Cardiac septum (tissue), 1 donor: Measurements from ENCODE around the gene AAK1. TPM values are rescaled to one million over a fixed set of nuclear protein-coding genes. Genes with fewer than 3 reads are reported as not detected.
"Not testable (repeated sequence)": the region's sequence is repeated elsewhere in the genome, so short reads cannot be mapped to it uniquely, and the experiment has no call there.

Experiments
- DNase-seq: peaks from one replicate; pipeline ENCODE4 v3.0.0-alpha.2; 2020; ENCODE audit warnings: low spot score
- intact Hi-C: fragments of 100-400 bp; cut with DNase I; formaldehyde crosslinking; loops from one replicate; pipeline ENCODE4 v1.14.0; 2022
- long read RNA-seq: library from polyadenylated mRNA; unstranded; transcript quantifications from one replicate; pipeline ENCODE4 v2.0.0, GENCODE V29; 2021
- total RNA-seq: library from RNA; stranded (reverse); fragmentation: NEBNext Ultra II Directional; extraction: Animal tissue kit (Norgen Biotek cat#: 25700); gene quantifications from one replicate; pipeline ENCODE4 v1.2.1, GENCODE V29; 2021
- donor health status: DM: no; HTN: no; CAD: no.

The AAK1 gene
- total RNA-seq, result 124 TPM
- long read RNA-seq, transcript AAK1-208 (2 exons, 453 nt), result major isoform, 14 of 55 reads
- long read RNA-seq, partial matches to known transcripts, result 7 of 55 reads
- long read RNA-seq, other reads (novel, unspliced or antisense), result 33 of 55 reads

DNA sequence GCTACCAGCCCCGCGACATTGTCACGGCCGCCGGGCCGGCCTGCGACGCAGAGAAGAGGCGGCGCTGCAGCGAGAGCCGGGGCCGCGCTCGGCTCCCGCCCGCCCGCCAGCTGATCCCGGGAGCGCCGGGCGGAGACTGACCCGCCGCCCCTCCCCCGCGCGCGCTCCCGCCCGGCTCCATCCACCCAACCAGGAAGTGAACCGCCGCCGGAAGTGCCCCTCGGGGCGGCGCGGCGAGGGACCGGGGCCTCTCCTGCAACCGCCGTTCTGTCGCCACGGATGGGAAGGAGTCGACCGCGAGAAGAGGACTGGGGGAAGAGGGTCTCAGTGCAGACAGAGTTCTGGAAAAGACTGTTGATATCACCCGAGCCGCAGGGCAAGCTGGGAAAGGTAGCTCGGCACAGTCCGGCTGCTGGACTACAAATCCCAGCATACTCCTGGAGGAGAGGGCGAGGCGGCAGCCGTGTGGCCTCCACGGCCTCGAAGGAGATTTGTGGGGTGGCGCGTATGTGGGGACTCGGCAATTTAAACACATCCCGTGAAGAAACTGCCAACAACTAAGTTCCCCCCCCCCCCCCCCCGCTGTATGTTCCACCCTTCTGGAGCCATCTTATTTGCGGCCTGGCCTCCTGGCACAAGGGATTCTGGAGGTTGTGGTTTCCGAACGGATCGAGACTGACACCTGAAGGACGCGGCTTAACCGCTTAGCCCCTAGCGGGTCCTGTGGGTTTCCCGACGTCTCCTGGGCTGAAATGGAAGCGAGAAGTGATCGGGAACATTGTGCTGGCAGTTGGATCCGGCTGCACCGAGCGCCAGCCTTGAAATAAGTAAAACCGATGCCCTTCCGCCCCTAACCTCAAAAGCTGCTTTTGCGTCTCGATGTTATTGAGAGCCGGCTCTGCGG, at the start of gene AAK1:
AAK1 (minus strand) TSS at position 138 of the 904 bp plus-strand sequence. CDS start 699 bp downstream, outside the sequence.
- intact Hi-C loops, result loop anchor here (2.0 to 5.0 kb wide), 4 partner anchors 38 to 207 kb away; partner anchors contain the start of gene NFU1
- peak; percentile 96 for DNase-seq

DNA sequence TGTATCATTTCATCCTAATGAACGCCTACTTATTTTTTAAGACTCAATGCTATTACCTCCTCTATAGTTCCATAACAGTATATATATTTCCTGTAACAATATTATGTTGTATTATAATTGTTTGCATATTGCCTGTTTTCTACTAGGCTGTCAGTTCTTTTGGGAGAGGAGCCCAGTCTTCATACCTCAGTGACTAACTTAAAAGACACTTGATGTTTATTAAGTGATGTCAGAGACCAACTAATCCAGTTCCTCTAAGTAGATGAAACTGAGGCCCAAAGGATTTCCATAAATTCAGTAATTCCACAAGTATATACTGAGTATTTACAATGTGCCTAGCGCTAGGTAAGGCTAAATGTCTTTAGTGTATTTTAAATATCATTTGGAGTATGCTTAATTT, 48.9 kb upstream of the AAK1 start:
- no peak for DNase-seq
- intact Hi-C loops, result no loop called here

- intact Hi-C loops, result no loop called here
- no peak for DNase-seq
These were observed 46.4 kb upstream of the AAK1 start for GRCh38 chr2:69689969-69690368.

GRCh38 chr2:69689466-69689865, 45.9 kb upstream of the AAK1 start:
- DNase-seq, result no peak
- intact Hi-C loops, result no loop called here

DNA sequence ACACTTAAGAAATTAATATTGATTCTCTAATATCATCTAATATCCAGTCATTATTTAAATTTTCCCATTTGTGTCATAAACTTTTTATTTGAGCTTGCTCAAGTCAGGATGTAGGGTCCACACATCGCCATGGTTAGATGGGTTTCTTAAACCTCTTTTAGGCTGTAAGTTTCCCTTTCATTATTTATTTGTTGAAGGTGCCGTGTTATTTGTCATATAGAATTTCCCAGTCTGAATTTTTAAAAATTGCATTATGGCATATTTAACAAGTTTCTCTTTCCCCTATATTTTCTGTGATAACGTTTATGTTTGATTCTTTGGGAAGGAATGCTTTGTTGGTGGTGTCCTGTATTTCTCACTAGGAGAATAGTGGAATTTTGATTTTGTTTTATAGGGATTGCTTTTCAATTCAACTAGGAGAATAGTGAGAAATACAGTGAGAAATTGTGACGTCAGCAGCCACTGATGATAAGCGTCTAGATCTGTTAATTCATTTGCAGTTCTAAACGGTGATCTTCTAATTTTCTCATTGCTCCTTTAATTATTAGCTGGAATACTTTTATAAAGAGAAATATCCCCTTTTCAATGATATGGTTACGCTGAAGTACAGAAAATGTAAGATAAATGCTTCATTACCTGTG, 44.6 kb upstream of the AAK1 start:
- intact Hi-C loops, result no loop called here
- no peak for DNase-seq

DNA sequence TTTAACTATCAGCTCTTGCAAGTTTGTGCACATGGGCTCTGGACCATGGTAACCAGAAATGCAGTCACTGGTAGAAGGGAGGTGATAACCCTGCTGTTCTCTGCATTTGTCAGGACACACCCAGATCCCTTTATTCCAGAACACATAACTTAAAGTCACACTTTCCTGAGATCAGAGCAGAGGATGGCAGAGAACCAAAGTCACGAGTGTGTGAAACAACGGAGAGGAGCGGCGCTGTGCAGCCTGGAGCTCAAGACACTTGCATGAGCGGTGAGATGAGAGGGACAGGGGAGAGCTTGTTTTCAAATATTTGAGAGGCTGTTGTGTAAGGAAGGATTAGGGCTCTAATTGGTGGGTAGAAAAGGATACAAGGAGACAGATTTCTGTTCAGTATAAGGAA, 43.3 kb upstream of the AAK1 start:
- intact Hi-C loops, result no loop called here

GRCh38 chr2:69685321-69686048, 41.9 kb upstream of the AAK1 start:
- intact Hi-C loops, result no loop called here

More for the DNA sequence above, 43.3 kb upstream of the AAK1 start:
- no peak for DNase-seq

DNA sequence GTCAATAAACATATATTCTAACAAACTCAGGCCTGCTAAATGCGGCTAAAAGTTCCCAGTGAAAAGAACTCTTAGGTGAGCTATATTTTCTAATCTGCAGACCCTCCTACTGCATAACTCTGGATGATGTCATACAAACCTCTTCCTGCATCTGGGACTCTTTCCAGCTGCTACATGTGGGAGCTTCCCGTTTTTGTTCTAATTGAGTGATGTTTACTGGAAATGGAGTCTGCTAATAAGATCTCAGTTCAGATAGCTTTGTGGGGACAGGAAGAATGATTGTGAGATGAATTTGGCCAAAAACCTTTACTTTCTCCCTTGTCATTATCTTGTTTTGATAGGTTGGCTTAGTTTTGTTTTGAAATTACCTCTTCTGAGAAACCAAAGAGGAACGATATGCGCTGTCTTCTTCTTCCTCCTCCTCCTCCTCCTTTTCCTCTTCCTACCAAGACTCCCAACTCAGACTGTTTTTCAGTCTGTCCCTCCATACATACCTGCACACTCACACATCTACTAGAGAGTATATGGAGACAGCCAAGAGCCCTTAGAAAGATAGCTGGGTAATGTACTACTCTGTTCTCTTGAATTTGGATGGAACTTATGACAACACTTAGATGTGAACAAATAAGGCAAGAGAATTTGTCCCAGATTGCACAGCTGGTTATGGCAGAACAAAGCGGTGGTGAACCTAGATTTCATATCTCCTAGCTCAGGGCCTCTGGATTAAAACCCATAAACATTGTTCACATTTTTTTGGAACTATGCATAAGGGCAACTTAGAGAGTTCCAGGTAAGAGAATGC, 39.8 kb upstream of the AAK1 start:
- intact Hi-C loops, result loop anchor here (5.0 kb wide), 1 partner anchor 41 kb away; the partner anchor contains the start of gene AAK1
- no peak for DNase-seq

More at GRCh38 chr2:69685321-69686048, 41.9 kb upstream of the AAK1 start:
- DNase-seq, result no peak

DNA sequence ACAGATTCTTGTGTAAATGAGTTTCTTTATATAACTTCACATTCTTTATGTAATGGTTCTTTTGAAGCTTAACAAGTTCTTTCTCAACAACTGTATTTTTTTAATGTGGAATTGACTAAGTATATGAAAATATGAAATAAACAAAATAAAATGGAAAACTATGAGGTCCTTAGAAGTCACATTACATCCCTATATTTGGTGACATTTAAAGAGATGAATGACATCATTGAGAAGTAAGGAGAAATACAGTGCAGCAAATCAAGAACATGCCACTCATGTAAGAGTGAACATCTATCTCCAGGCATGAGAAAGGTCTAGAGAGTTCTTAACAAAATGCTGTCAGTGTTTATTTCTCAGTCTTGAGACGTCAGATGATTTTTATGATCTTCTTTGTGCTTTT, 39.0 kb upstream of the AAK1 start:
- intact Hi-C loops, result loop anchor here (5.0 kb wide), 1 partner anchor 40 kb away; the partner anchor contains the start of gene AAK1

DNA sequence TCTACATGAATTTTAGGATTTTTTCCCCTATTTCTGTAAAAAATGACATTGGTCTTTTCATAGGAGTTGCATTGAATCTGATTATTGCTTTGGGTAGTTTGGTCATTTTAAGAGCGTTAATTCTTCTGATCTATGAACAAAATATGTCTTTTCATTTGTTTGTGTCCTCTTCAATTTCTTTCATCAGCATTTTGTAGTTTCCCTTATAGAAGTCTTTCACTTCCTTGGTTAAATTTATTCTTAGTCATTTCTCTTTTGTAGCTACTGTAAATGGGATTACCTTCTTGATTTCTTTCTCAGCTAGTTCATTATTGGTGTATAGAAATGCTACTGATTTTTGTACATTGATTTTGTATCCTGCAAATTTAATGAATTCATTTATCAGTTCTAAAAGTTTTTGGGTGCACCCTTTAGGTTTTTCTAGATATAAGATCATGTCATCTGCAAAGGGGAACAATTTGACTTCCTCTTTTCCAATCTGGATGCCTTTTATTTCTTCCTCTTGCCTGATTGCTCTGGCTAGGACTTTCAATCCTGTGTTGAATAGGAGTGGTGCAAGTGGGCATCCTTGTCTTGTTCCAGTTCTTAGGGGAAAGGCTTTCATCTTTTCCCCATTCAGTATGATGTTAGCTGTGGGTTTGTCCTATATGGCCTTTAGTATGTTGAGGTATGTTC, 36.6 kb upstream of the AAK1 start:
- no peak for DNase-seq
- intact Hi-C loops, result loop anchor here (5.0 kb wide), 1 partner anchor 38 kb away; the partner anchor contains the start of gene AAK1

More for the DNA sequence above, 39.0 kb upstream of the AAK1 start:
- DNase-seq, result no peak

DNA sequence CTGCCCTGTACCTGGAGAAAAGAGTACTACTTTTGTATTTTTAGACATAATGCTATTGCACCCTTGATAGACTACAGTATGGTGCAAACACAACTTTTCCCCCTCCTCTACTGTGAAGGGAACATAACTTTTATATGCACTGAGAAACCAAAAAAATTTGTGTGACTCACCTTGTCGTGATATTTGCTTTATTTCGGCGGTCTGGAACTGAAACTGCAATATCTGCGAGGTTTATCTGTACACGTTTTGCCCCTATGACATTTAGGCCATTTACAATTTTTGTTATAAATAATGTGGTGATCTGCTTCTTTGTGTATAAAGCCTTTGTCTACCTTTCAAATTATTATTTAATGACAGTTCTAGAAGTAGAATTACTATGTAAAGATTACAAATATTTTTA, 34.4 kb upstream of the AAK1 start:
- DNase-seq, result no peak
- intact Hi-C loops, result no loop called here

- intact Hi-C loops, result no loop called here
- no peak for DNase-seq
These were observed 32.6 kb upstream of the AAK1 start for GRCh38 chr2:69676146-69676545.

DNA sequence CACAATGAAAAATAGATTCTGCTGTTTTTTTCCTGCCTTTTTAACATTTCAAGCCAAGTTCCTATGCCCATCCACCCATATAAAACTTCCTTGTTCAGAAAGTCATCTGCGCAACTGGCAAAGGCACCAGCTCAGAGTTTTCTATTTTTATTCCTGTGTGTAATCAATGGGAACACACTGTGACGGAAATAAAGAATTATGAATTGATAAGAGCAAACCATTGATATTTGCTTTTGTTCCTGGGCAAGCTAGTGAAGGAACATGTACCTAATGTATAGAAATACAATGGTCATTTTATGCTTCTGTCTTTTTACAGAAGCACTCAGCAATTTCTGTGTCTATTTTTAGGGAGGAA, 30.8 kb upstream of the AAK1 start:
- intact Hi-C loops, result no loop called here
- DNase-seq, result no peak

GRCh38 chr2:69673098-69673497, 29.6 kb upstream of the AAK1 start:
- DNase-seq, intact Hi-C loops: not testable (repeated sequence)

DNA sequence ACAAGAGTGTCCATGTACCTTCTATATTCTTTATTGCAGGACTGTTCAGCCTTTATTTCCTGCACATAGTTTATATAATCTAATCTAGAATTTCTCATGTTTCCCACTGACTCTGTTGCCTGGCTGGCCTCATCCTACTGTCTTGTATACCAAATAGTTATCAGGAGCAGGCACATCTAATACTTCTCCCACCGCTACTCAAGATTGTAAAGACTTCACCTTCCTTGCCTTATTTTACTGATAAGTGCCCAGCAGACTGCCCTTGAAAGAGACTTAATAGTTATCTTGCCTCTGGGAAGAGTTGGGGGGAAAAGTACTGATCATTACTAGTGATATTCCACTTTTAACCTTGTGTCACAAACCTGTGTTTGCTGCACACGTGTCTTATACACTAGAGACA, 26.1 kb upstream of the AAK1 start:
- DNase-seq, result no peak
- intact Hi-C loops, result no loop called here

GRCh38 chr2:69668598-69668997, 25.1 kb upstream of the AAK1 start:
- no peak for DNase-seq
- intact Hi-C loops, result no loop called here

GRCh38 chr2:69667805-69668382, 24.4 kb upstream of the AAK1 start:
- DNase-seq, result no peak
- intact Hi-C loops, result no loop called here

DNA sequence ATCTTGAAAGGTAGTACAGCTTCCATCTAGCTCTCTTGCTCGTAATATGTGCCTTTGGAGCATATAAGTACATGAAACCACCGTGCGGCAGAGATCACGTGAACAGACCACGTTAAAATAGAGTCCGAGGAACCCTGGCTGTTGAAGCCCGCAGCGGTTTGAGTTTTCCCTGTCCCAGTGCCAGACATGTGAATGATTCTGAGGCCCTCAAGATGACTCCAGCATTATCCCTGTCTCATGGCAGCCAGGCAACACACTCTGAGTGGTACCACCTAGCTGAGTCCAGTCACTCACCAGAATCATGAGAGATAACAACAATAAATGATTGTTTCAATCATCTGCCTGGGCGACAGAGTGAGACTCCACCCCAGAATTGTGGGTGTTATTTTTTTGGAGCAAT, 21.6 kb upstream of the AAK1 start:
- intact Hi-C loops, result no loop called here

More for the DNA sequence above, 21.6 kb upstream of the AAK1 start:
- DNase-seq, result no peak
